A549 (cell line): ENCODE measurements around the gene MYO9A.

Experiments
- EP300 ChIP-seq, 2 experiments: fragments of >200 bp; sonication (Bioruptor Twin); formaldehyde crosslinking; IDR thresholded peaks; 2 replicates in 1 of 2; 3 replicates in 1 of 2; pipeline ENCODE4 v1.6.1; 2016 to 2017
- HDAC2 ChIP-seq: fragments of 200-600 bp; sonication (generic); IDR thresholded peaks from 2 replicates; pipeline ENCODE4 v1.6.1; 2016
- MAX ChIP-seq: IDR thresholded peaks from 2 replicates; pipeline ENCODE4 v1.6.1; 2012
- PBX3 ChIP-seq: IDR thresholded peaks from 2 replicates; pipeline ENCODE4 v1.6.1; 2012
- REST ChIP-seq: fragments of 200-600 bp; sonication (generic); IDR thresholded peaks from 2 replicates; pipeline ENCODE4 v1.6.1; 2016; ENCODE audit warnings: antibody characterized with exemption, mild to moderate bottlenecking, moderate library complexity
- TF ChIP-seq, protein P1 (sequence below): fragments of >200 bp; sonication (Bioruptor Twin); formaldehyde crosslinking; IDR thresholded peaks from 3 replicates; pipeline ENCODE4 v1.5.1; 2016

DNA sequence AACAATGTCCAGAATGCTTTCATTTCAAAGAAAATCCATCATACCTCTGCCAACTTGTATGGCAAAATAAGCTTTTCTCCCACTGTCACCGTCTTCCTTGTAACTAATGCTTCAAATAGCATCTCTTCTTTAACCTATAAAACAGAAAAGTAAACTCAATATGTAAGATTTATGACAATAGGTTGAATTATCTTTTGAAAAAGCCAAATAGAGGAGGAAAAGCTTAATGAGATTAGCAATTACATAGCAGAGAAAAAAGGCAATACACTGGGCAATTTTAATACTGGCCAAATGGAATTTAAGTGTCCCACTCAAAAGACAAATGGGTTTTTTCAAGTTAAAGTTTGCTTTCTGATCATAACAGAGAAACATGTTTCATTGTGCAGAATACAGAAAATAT, 118.1 kb downstream of the MYO9A start:
- TF ChIP-seq MAX, result no peak
- TF ChIP-seq PBX3, result no peak
- no peak for TF ChIP-seq REST
- TF ChIP-seq HDAC2, result no peak
- no peak for TF ChIP-seq EP300 (IDR thresholded peaks at IDR 0.05)
- TF ChIP-seq, protein P1, sequence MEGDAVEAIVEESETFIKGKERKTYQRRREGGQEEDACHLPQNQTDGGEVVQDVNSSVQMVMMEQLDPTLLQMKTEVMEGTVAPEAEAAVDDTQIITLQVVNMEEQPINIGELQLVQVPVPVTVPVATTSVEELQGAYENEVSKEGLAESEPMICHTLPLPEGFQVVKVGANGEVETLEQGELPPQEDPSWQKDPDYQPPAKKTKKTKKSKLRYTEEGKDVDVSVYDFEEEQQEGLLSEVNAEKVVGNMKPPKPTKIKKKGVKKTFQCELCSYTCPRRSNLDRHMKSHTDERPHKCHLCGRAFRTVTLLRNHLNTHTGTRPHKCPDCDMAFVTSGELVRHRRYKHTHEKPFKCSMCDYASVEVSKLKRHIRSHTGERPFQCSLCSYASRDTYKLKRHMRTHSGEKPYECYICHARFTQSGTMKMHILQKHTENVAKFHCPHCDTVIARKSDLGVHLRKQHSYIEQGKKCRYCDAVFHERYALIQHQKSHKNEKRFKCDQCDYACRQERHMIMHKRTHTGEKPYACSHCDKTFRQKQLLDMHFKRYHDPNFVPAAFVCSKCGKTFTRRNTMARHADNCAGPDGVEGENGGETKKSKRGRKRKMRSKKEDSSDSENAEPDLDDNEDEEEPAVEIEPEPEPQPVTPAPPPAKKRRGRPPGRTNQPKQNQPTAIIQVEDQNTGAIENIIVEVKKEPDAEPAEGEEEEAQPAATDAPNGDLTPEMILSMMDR, result no peak
